Ectodermal cell (in vitro differentiated cells): ENCODE results near the gene MME.
"Not testable (repeated sequence)": the region's sequence is repeated elsewhere in the genome, so short reads cannot be mapped to it uniquely, and the experiment has no call there.

Source experiments
- H3K27ac ChIP-seq: 2 replicates; pipeline ENCODE4 v1.7.0; 2013; ENCODE audit warnings: mild to moderate bottlenecking, low read depth, low read length; ENCODE audit not compliant: insufficient read depth, poor library complexity, severe bottlenecking
- H3K27me3 ChIP-seq: 2 replicates; pipeline ENCODE4 v1.7.0; 2013; ENCODE audit warnings: mild to moderate bottlenecking, low read length; ENCODE audit not compliant: insufficient read depth, control insufficient read depth, poor library complexity, severe bottlenecking
- H3K36me3 ChIP-seq: one replicate; pipeline ENCODE4 v1.7.0; 2013; ENCODE audit warnings: low read length; ENCODE audit not compliant: control insufficient read depth, insufficient read depth
- H3K4me1 ChIP-seq: one replicate; pipeline ENCODE4 v1.7.0; 2013; ENCODE audit warnings: low read length; ENCODE audit not compliant: control insufficient read depth, insufficient read depth
- H3K4me3 ChIP-seq: 2 replicates; pipeline ENCODE4 v1.7.0; 2013; ENCODE audit warnings: low read depth, low read length, control low read depth; ENCODE audit not compliant: insufficient read depth
- H3K9me3 ChIP-seq: 2 replicates; pipeline ENCODE4 v1.7.0; 2013; ENCODE audit warnings: mild to moderate bottlenecking, low read length, moderate library complexity; ENCODE audit not compliant: control insufficient read depth
- WGBS, 2 experiments: methylation state at CpG; one replicate each; pipeline ENCODE4 v1.1.7; 2013; ENCODE audit warnings: missing lambda C conversion rate in 2 of 2; 5-methylcytosine and 5-hydroxymethylcytosine counted together

MME gene

DNA sequence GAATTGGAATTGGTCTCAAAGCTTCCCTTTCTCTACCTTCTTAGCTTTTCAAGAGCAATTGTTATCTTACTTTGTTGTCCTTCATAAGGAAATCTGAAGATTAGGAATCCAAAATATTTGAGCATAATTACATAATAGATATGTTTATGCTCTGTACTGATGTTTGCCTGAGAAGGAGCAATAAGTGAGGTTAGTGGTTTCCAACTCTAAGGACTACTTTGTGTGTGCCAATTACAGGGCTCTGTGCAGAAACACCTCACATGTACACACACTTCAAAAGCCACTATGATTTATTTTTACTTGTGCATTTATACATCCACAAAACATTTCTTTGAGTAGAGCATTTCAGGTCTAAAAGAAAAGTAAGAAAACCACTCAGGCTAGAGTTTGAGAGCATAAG is 49.9 kb downstream of the MME start:
- Histone ChIP-seq H3K4me3 (no peak overlapping the region), H3K27me3 (no peaks in the 10 kb centered on the region), H3K27ac (no peak overlapping the region), H3K4me1 (no peaks in the 10 kb centered on the region), H3K9me3 (no peaks in the 10 kb centered on the region), H3K36me3 (no peaks in the 10 kb centered on the region)

DNA sequence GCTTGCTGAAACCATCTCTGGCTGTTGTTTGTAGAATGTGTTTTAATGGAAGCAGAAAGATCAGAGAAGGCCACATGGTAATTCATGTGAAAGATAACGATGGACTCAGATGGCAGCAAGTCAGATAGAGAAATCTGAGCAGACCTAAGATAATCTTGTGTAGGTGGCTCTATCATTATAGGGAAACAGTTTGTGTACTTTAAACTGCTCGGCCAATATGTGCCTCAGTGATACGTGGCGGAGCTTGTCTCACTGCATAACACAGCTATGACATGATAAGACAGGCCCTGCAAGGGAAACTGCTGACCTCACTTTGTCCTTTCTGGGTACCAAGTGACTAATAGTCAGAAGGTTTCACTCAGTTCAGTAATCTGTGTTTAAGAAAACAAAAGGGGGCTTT is 51.0 kb downstream of the MME start:
- Histone ChIP-seq H3K27ac (no peak overlapping the region), H3K4me3 (no peak overlapping the region), H3K27me3 (no peaks in the 10 kb centered on the region), H3K36me3 (no peaks in the 10 kb centered on the region), H3K4me1 (no peaks in the 10 kb centered on the region), H3K9me3 (no peaks in the 10 kb centered on the region)
- WGBS, 2 experiments: 90 to 95% methylated on average over 4 of the region's 4 CpGs

DNA sequence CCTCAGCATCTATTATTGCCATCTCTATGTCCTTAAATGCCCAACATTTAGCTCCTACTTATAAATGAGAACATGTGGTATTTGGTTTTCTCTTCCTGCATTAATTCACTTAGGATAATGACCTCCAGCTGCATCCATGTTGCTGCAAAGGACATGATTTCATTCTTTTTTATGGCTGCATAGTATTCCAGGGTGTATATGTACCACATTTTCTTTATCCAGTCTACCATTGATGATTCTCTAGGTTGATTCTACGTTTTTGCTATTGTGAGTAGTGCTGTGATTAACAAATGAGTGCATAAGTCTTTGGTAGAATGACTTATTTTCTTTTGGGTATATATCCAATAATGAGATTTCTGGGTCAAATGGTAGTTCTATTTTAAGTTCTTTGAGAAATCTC is 54.2 kb downstream of the MME start:
- H3K9me3 ChIP-seq, H3K4me3 ChIP-seq, H3K27me3 ChIP-seq, H3K27ac ChIP-seq, H3K4me1 ChIP-seq, H3K36me3 ChIP-seq: not testable (repeated sequence)
- WGBS, 2 experiments: 75 to 86% methylated on average over 1 of the region's 1 CpG

DNA sequence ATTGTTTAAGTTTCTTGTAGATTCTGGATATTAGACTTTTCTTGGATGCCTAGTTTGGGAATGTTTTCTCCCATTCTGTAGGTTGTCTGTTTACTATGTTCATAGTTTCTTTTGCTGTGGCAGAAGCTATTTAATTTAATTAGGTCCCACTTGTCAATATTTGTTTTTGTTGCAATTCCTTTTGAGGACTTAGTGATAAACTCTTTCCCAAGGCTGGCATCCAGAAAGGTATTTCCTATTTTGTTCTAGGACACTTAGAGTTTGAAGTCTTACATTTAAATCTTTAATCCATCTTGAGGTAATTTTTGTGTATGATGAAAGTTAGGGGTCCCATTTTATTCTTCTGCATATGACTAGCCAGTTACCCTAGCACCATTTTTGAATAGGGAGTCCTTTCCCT is 54.9 kb downstream of the MME start:
- H3K27ac ChIP-seq: no peak overlapping the region
- H3K27me3 ChIP-seq: no peaks in the 10 kb centered on the region
- H3K9me3 ChIP-seq: no peaks in the 10 kb centered on the region
- H3K4me1 ChIP-seq: no peaks in the 10 kb centered on the region
- H3K36me3 ChIP-seq: no peaks in the 10 kb centered on the region
- H3K4me3 ChIP-seq: no peak overlapping the region

DNA sequence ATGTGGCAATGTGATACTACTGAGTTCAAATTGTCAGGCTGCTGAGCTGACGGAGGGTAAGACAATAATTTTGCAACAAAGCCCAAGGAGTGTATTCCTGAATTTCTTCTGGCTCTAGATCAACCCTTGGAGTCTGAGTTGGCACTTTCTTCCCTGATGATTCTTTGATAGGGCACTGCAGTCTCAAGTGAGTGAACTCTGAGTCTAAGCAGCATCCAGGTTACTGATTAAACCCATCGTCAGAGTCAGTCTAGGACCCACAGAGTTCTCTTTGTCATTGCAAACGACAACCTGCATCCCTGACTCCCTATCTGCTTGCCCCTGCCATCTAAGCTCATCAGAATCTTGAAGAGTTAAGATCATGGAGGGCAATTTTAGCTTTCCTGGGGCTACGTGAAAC is 58.6 kb downstream of the MME start:
- Histone ChIP-seq H3K4me3 (no peak overlapping the region), H3K9me3 (no peaks in the 10 kb centered on the region), H3K27ac (no peak overlapping the region), H3K27me3 (no peaks in the 10 kb centered on the region), H3K36me3 (no peaks in the 10 kb centered on the region), H3K4me1 (no peaks in the 10 kb centered on the region)
- WGBS, 2 experiments: 91 to 94% methylated on average over 4 of the region's 4 CpGs

DNA sequence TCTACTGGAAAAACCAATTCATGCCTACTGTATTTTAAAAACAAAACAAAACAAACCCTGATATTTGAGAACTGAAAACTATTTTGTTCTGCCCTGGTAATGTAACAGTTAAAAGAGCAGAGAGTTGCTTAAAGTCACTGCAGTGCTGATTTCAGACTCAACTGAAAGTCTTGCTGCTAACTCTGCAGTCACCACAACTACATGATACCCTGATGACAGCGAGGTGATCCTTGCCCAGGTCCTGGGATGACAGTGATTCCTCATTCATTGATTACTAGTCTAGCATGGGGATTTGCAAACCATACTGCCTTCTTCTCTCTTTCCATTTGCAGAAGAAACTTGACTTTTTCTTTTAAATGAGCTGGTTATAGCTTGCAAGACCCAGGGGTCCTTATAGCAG is 67.5 kb downstream of the MME start:
- 89 to 95% methylated on average over 1 of the region's 1 CpG for WGBS, 2 experiments
- Histone ChIP-seq H3K4me1 (no peaks in the 10 kb centered on the region), H3K27ac (no peak overlapping the region), H3K4me3 (no peak overlapping the region), H3K27me3 (no peaks in the 10 kb centered on the region), H3K9me3 (no peaks in the 10 kb centered on the region), H3K36me3 (no peaks in the 10 kb centered on the region)

DNA sequence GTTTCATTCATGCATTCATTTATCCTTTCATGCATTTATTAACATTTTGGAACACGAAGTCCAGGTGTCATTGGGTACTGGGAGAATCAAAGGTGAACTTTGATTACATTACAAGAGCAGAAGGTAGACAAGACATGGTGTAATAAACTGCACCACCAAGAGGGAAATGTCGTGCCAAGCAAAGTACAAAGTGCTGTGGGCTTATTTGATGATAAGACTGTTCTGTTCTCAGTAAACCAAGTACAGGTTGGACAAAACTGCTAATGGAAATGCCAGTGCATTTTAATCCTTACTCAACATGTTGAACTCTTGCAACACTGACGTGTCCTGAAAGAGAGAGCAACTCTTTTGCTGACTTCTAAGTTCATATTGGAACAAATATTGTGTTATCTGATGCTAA is 69.4 kb downstream of the MME start:
- Histone ChIP-seq H3K36me3 (no peaks in the 10 kb centered on the region), H3K4me3 (no peak overlapping the region), H3K27ac (no peak overlapping the region), H3K27me3 (no peaks in the 10 kb centered on the region), H3K4me1 (no peaks in the 10 kb centered on the region), H3K9me3 (no peaks in the 10 kb centered on the region)
- 88 to 96% methylated on average over 3 of the region's 3 CpGs for WGBS, 2 experiments

DNA sequence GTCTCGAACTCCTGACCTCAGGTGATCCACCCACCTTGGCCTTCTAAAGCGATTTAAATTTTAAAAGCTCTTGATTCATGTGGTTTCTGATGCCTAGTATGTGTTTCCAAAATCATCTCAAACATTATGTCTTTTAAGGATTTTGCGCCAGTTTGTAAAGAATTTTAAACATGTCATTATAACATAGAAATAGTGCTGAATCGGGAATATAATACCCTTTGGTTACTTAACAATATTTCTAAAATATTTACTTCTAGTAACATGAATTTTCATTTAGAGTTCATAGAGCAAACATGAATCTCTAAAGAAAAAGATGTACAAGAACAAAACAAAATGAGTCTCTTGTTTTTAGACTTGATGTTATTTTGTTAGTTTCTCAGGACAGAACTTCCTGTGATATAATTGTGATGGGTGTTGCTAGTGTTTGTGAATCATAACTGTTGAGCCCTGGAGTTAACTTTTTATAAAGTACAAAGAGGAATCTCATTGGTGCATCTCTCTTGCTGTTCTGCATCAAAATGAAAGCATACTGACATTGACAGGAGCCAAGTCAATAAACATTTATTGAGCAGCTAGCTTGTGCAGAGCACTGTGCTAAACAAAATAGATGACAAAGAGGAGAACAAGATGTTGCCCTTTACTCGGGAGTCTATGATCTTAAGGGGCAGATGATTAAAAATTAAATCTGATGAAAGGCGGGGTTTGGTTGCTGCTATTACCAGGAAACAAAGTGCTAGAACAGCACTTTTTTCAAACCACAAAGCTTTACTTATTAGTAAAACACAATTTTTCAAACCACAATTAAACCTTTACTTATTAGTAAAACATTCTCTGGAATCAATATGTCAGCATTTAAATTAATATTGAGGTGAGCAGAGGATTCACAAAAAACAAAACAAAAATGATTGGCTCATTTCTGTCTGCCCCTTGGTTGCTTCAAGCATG is 73.4 kb downstream of the MME start:
- no peaks in the 10 kb centered on the region for H3K9me3 ChIP-seq
- H3K36me3 ChIP-seq: no peaks in the 10 kb centered on the region
- H3K4me1 ChIP-seq: no peaks in the 10 kb centered on the region
- H3K27me3 ChIP-seq: no peaks in the 10 kb centered on the region
- WGBS, 2 experiments: 93 to 95% methylated on average over 4 of the region's 6 CpGs
- no peak overlapping the region for H3K4me3 ChIP-seq
- H3K27ac ChIP-seq: no peak overlapping the region

DNA sequence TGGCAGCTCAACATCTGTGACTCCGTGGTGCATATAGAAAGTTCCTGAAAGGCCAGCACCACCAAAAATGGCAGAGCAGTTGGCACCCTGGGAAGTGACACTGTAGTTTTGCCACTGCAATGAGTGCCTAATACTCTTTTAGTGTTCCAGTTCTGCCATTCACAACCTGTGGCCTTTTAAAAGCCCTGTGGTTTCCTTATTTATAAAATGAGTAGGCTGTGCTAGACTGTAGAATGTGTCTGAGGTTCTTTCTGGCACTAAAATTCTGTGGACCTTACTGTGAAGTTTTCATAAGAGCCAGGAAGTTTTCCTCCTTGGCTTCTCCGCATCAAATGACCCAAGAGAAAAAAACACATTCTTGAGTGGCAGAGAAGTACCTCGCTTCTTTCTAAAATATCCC is 74.1 kb downstream of the MME start:
- Histone ChIP-seq H3K9me3 (no peaks in the 10 kb centered on the region), H3K36me3 (no peaks in the 10 kb centered on the region), H3K4me1 (no peaks in the 10 kb centered on the region), H3K27me3 (no peaks in the 10 kb centered on the region), H3K4me3 (no peak overlapping the region), H3K27ac (no peak overlapping the region)
- WGBS, 2 experiments: 92 to 96% methylated on average over 2 to 3 of the region's 3 CpGs

DNA sequence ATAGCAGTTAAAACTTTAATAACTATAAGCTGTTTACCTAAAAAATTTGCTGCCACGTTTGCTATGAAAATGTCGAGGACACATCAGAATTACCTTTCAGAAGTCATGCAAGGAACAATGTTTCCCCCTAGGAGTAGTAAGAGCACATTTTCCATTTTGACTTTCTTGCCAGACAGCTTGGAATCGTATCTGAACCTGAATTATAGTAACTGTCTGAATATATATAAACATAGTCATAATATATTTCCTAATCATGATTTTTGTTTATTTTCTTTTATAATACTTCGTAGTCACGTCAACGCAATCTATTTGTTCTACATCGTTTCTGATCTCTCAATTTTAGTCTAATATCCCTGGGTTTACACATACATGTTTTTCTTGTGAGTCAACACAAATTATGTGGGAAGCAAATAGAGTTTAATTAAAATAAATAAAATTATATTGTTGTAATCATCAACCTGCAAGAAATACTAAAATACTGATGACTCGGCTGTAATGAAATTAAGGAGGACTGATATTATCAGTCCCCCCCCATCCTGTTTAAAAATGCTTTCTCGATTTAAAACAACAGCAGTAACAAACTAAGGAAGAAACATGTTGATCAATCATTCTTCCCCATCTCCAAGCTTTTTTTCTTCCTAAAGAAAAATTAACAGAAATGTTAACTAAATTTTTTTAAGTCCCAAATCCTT is 78.4 kb downstream of the MME start:
- Histone ChIP-seq H3K4me1 (no peaks in the 10 kb centered on the region), H3K36me3 (no peaks in the 10 kb centered on the region), H3K27me3 (no peaks in the 10 kb centered on the region), H3K9me3 (no peaks in the 10 kb centered on the region), H3K4me3 (no peak overlapping the region), H3K27ac (no peak overlapping the region)
- 93 to 97% methylated on average over 4 to 7 of the region's 9 CpGs for WGBS, 2 experiments
